ENCODE data around the gene DSC1.

GRCh38 chr18:31206071-31206470 is 43.4 kb upstream of the DSC1 start:
- TF ChIP-seq, protein P1, sequence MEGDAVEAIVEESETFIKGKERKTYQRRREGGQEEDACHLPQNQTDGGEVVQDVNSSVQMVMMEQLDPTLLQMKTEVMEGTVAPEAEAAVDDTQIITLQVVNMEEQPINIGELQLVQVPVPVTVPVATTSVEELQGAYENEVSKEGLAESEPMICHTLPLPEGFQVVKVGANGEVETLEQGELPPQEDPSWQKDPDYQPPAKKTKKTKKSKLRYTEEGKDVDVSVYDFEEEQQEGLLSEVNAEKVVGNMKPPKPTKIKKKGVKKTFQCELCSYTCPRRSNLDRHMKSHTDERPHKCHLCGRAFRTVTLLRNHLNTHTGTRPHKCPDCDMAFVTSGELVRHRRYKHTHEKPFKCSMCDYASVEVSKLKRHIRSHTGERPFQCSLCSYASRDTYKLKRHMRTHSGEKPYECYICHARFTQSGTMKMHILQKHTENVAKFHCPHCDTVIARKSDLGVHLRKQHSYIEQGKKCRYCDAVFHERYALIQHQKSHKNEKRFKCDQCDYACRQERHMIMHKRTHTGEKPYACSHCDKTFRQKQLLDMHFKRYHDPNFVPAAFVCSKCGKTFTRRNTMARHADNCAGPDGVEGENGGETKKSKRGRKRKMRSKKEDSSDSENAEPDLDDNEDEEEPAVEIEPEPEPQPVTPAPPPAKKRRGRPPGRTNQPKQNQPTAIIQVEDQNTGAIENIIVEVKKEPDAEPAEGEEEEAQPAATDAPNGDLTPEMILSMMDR (optimal IDR thresholded peaks at IDR 0.05 in 1 of 3, IDR thresholded peaks at IDR 0.05 in 1 of 3, conservative IDR thresholded peaks at IDR 0.05 in 1 of 3; ENCODE audit: extremely low read depth in 1 of 3, insufficient read depth in 2 of 3, low read length in 3 of 3): no peak
- no peak for TF ChIP-seq EZH2 (IDR thresholded peaks at IDR 0.05; ENCODE audit: low read length)
